GM19397 (cell line): ENCODE results near the gene TNIK.
"Not testable (repeated sequence)": the region's sequence is repeated elsewhere in the genome, so short reads cannot be mapped to it uniquely, and the experiment has no call there.

Experiments
- ATAC-seq: cut with Tn5 transposase; IDR thresholded peaks from one replicate; pipeline ENCODE4 v1.9.1; 2021; ENCODE audit warnings: mild to moderate bottlenecking, moderate library complexity; ENCODE audit not compliant: unreplicated experiment

TNIK gene

GRCh38 chr3:171149526-171150116 is 310.6 kb downstream of the TNIK start:
- no peak for ATAC-seq

GRCh38 chr3:171145798-171146197 is 314.4 kb downstream of the TNIK start:
- ATAC-seq, result no peak

- ATAC-seq, result no peak
Observed at GRCh38 chr3:171142985-171143384, 317.2 kb downstream of the TNIK start.

GRCh38 chr3:171140246-171140645 is 320.0 kb downstream of the TNIK start:
- ATAC-seq, result no peak

- ATAC-seq, result no peak
Observed at GRCh38 chr3:171138027-171138426, 322.2 kb downstream of the TNIK start.

- ATAC-seq, result no peak
Observed at GRCh38 chr3:171135549-171135948, 324.7 kb downstream of the TNIK start.

- no peak for ATAC-seq
Observed at GRCh38 chr3:171133796-171134569, 326.2 kb downstream of the TNIK start.

GRCh38 chr3:171133337-171133736 is 326.9 kb downstream of the TNIK start:
- ATAC-seq, result no peak

- ATAC-seq, result no peak
Observed at GRCh38 chr3:171132873-171133272, 327.3 kb downstream of the TNIK start.

- ATAC-seq, result no peak
Observed at GRCh38 chr3:171129827-171130226, 330.4 kb downstream of the TNIK start.

GRCh38 chr3:171127611-171128010 is 332.6 kb downstream of the TNIK start:
- ATAC-seq, result no peak

GRCh38 chr3:171126478-171127209 is 333.6 kb downstream of the TNIK start:
- no peak for ATAC-seq

GRCh38 chr3:171125010-171125409 is 335.2 kb downstream of the TNIK start:
- no peak for ATAC-seq

GRCh38 chr3:171123915-171124314 is 336.3 kb downstream of the TNIK start:
- no peak for ATAC-seq

GRCh38 chr3:171122861-171123260 is 337.3 kb downstream of the TNIK start:
- no peak for ATAC-seq

- ATAC-seq, result no peak
Observed at GRCh38 chr3:171122240-171122639, 338.0 kb downstream of the TNIK start.

GRCh38 chr3:171121801-171122200 is 338.4 kb downstream of the TNIK start:
- ATAC-seq, result no peak

- not testable (repeated sequence) for ATAC-seq
Observed at GRCh38 chr3:171119402-171119801, 340.8 kb downstream of the TNIK start.

GRCh38 chr3:171118993-171119392 is 341.2 kb downstream of the TNIK start:
- ATAC-seq, result not testable (repeated sequence)

- no peak for ATAC-seq
Observed at GRCh38 chr3:171116824-171117395, 343.3 kb downstream of the TNIK start.

- no peak for ATAC-seq
Observed at GRCh38 chr3:171116365-171116764, 343.8 kb downstream of the TNIK start.

GRCh38 chr3:171115667-171116066 is 344.5 kb downstream of the TNIK start:
- ATAC-seq, result no peak
